Measurements from ENCODE around the gene GPR153. TPM values are rescaled to one million over a fixed set of nuclear protein-coding genes. Genes with fewer than 3 reads are reported as not detected.
"Not testable (repeated sequence)": the region's sequence is repeated elsewhere in the genome, so short reads cannot be mapped to it uniquely, and the experiment has no call there.

GPR153 gene
- polyA plus RNA-seq = 10 to 100 TPM in 2 of 3 donors, 1 to 10 TPM in 1; 3.7 to 21.8 (median 12.3) TPM

- H3K27ac ChIP-seq (ENCODE audit: low read depth, low read length) = no peak within 1 kb of the TSS
- 1 to 3% (median 2%) methylated on average over 37 to 71 of the region's 78 CpGs for WGBS, 3 donors
Measured at GRCh38 chr1:6260961-6261614, at the start of gene GPR153. Gene GPR153, minus strand, starts transcription at chr1:6261098. Its CDS starts 6,193 bp downstream, at chr1:6254905.

- 94 to 96% (median 94%) methylated on average over 9 of the region's 9 CpGs for WGBS, 3 donors
- H3K27ac ChIP-seq (ENCODE audit: low read depth, low read length) = no peak overlapping the region
Measured at GRCh38 chr1:6310116-6310848, 49.4 kb upstream of the GPR153 start.

- 83 to 89% (median 87%) methylated on average over 7 of the region's 7 CpGs for WGBS, 3 donors
- H3K27ac ChIP-seq (ENCODE audit: low read depth, low read length) = no peak overlapping the region
Measured at GRCh38 chr1:6309564-6309963, 48.7 kb upstream of the GPR153 start.

- 89 to 95% (median 95%) methylated on average over 13 of the region's 13 CpGs for WGBS, 3 donors
- no peak overlapping the region for H3K27ac ChIP-seq (ENCODE audit: low read depth, low read length)
Measured at GRCh38 chr1:6308449-6308848, 47.6 kb upstream of the GPR153 start.

GRCh38 chr1:6307682-6308081 is 46.8 kb upstream of the GPR153 start:
- not testable (repeated sequence) for H3K27ac ChIP-seq (ENCODE audit: low read depth, low read length)
- WGBS, 3 donors = 85 to 94% (median 91%) methylated on average over 7 of the region's 7 CpGs

- WGBS, 3 donors = 91 to 94% (median 94%) methylated on average over 15 of the region's 15 CpGs
- no peak overlapping the region for H3K27ac ChIP-seq (ENCODE audit: low read depth, low read length)
Measured at GRCh38 chr1:6307099-6307498, 46.2 kb upstream of the GPR153 start.

GRCh38 chr1:6303397-6304012 is 42.6 kb upstream of the GPR153 start:
- WGBS, 3 donors = 92 to 95% (median 94%) methylated on average over 15 of the region's 15 CpGs
- H3K27ac ChIP-seq (ENCODE audit: low read depth, low read length) = no peak overlapping the region

- no peak overlapping the region for H3K27ac ChIP-seq (ENCODE audit: low read depth, low read length)
- WGBS, 3 donors = 82 to 86% (median 83%) methylated on average over 7 of the region's 7 CpGs
Measured at GRCh38 chr1:6302568-6302967, 41.7 kb upstream of the GPR153 start.

- no peak overlapping the region for H3K27ac ChIP-seq (ENCODE audit: low read depth, low read length)
- 85 to 93% (median 93%) methylated on average over 8 of the region's 8 CpGs for WGBS, 3 donors
Measured at GRCh38 chr1:6301526-6301925, 40.6 kb upstream of the GPR153 start.

GRCh38 chr1:6300342-6301048 is 39.6 kb upstream of the GPR153 start:
- H3K27ac ChIP-seq (ENCODE audit: low read depth, low read length) = no peak overlapping the region
- 91 to 93% (median 92%) methylated on average over 32 of the region's 32 CpGs for WGBS, 3 donors

- H3K27ac ChIP-seq (ENCODE audit: low read depth, low read length) = no peak overlapping the region
- 95 to 97% (median 95%) methylated on average over 15 of the region's 15 CpGs for WGBS, 3 donors
Measured at GRCh38 chr1:6299557-6300165, 38.8 kb upstream of the GPR153 start.

GRCh38 chr1:6298940-6299465 is 38.1 kb upstream of the GPR153 start:
- no peak overlapping the region for H3K27ac ChIP-seq (ENCODE audit: low read depth, low read length)
- WGBS, 3 donors = 90 to 97% (median 96%) methylated on average over 8 of the region's 8 CpGs

GRCh38 chr1:6298530-6298929 is 37.6 kb upstream of the GPR153 start:
- 92 to 96% (median 94%) methylated on average over 8 of the region's 8 CpGs for WGBS, 3 donors
- no peak overlapping the region for H3K27ac ChIP-seq (ENCODE audit: low read depth, low read length)

GRCh38 chr1:6295910-6296309 is 35.0 kb upstream of the GPR153 start:
- WGBS, 3 donors = 91 to 96% (median 93%) methylated on average over 6 of the region's 6 CpGs

GRCh38 chr1:6294890-6295556 is 34.1 kb upstream of the GPR153 start:
- no peak overlapping the region for H3K27ac ChIP-seq (ENCODE audit: low read depth, low read length)
- WGBS, 3 donors = 80 to 90% (median 85%) methylated on average over 23 of the region's 23 CpGs

More at GRCh38 chr1:6295910-6296309, 35.0 kb upstream of the GPR153 start:
- H3K27ac ChIP-seq (ENCODE audit: low read depth, low read length) = no peak overlapping the region

- 88 to 91% (median 90%) methylated on average over 14 of the region's 14 CpGs for WGBS, 3 donors
- H3K27ac ChIP-seq (ENCODE audit: low read depth, low read length) = no peak overlapping the region
Measured at GRCh38 chr1:6294080-6294889, 33.4 kb upstream of the GPR153 start.

- 64 to 76% (median 75%) methylated on average over 10 of the region's 10 CpGs for WGBS, 3 donors
- no peak overlapping the region for H3K27ac ChIP-seq (ENCODE audit: low read depth, low read length)
Measured at GRCh38 chr1:6292102-6292501, 31.2 kb upstream of the GPR153 start.
